Large intestine (tissue), 3 donors: ENCODE data around the gene ZBP1. TPM values are rescaled to one million over a fixed set of nuclear protein-coding genes. Genes with fewer than 3 reads are reported as not detected.

ENCODE experiments used
- DNase-seq, 2 donors: peaks; one replicate each; pipeline versions ENCODE4 v3.0.0 to v3.0.0-alpha.2; 2013
- H3K27ac ChIP-seq: one replicate; pipeline ENCODE4 v1.5.1; 2013; ENCODE audit warnings: low read length
- H3K27me3 ChIP-seq: 2 replicates; pipeline ENCODE4 v1.6.1; 2013; ENCODE audit warnings: low read length; ENCODE audit not compliant: control insufficient read depth, insufficient read depth
- H3K36me3 ChIP-seq: 2 replicates; pipeline ENCODE4 v1.6.1; 2013; ENCODE audit warnings: low read length; ENCODE audit not compliant: control insufficient read depth, insufficient read depth
- H3K4me1 ChIP-seq: one replicate; pipeline ENCODE4 v1.6.1; 2013; ENCODE audit warnings: low read length; ENCODE audit not compliant: control insufficient read depth, insufficient read depth
- H3K4me3 ChIP-seq: one replicate; pipeline ENCODE4 v1.5.1; 2013; ENCODE audit warnings: low read length
- H3K9me3 ChIP-seq: one replicate; pipeline ENCODE4 v1.6.1; 2013; ENCODE audit warnings: mild to moderate bottlenecking, low read depth, low read length, moderate library complexity; ENCODE audit not compliant: control insufficient read depth
- WGBS: methylation state at CpG from one replicate; pipeline ENCODE4 v1.1.5; 2013; ENCODE audit warnings: low lambda C conversion rate; ENCODE audit not compliant: insufficient coverage; 5-methylcytosine and 5-hydroxymethylcytosine counted together
- polyA plus RNA-seq: library from polyadenylated mRNA; unstranded; fragments of 120-200 nt; gene quantifications from one replicate; pipeline ENCODE4 v1.2.1, GENCODE V29; 2013

The ZBP1 gene
- polyA plus RNA-seq, 1 donor: 0.40 TPM

GRCh38 chr20:57559658-57560553 lies 60.3 kb downstream of the ZBP1 start:
- Histone ChIP-seq H3K9me3 (peaks cover 29% of the 10 kb centered on the region), H3K27ac (peak overlapping the region; percentile 59), H3K27me3 (no peaks in the 10 kb centered on the region), H3K4me3 (no peak overlapping the region), H3K36me3 (peaks cover 22% of the 10 kb centered on the region), H3K4me1 (peaks cover 37% of the 10 kb centered on the region)
- WGBS: no CpG with 5 or more reads among the region's 8 CpGs
- DNase-seq: no peak

- 70% methylated on average over 2 of the region's 10 CpGs for WGBS
- H3K36me3 ChIP-seq: peaks cover 19% of the 10 kb centered on the region
- H3K4me1 ChIP-seq: peaks cover 37% of the 10 kb centered on the region
- H3K9me3 ChIP-seq: peaks cover 29% of the 10 kb centered on the region
- no peak for DNase-seq
- peak overlapping the region; percentile 59 for H3K27ac ChIP-seq
- H3K27me3 ChIP-seq: no peaks in the 10 kb centered on the region
- no peak overlapping the region for H3K4me3 ChIP-seq
Measured at GRCh38 chr20:57559289-57559634, 61.0 kb downstream of the ZBP1 start.

GRCh38 chr20:57558614-57559288 lies 61.5 kb downstream of the ZBP1 start:
- peak; percentile 64 to 87 for DNase-seq
- Histone ChIP-seq H3K27me3 (no peaks in the 10 kb centered on the region), H3K36me3 (peaks cover 14% of the 10 kb centered on the region), H3K4me1 (peaks cover 37% of the 10 kb centered on the region), H3K9me3 (peaks cover 25% of the 10 kb centered on the region), H3K4me3 (no peak overlapping the region), H3K27ac (peak overlapping the region; percentile 59)
- WGBS: no CpG with 5 or more reads among the region's 15 CpGs

GRCh38 chr20:57557926-57558613 lies 62.2 kb downstream of the ZBP1 start:
- Histone ChIP-seq H3K4me1 (peaks cover 37% of the 10 kb centered on the region), H3K36me3 (peaks cover 7% of the 10 kb centered on the region), H3K27me3 (no peaks in the 10 kb centered on the region), H3K27ac (peak overlapping the region; percentile 59), H3K4me3 (no peak overlapping the region), H3K9me3 (peaks cover 20% of the 10 kb centered on the region)
- DNase-seq: no peak
- 51% methylated on average over 4 of the region's 9 CpGs for WGBS

GRCh38 chr20:57556980-57557274 lies 63.3 kb downstream of the ZBP1 start:
- no peaks in the 10 kb centered on the region for H3K27me3 ChIP-seq
- no peak for DNase-seq
- H3K27ac ChIP-seq: no peak overlapping the region
- H3K4me3 ChIP-seq: no peak overlapping the region
- WGBS: no CpG with 5 or more reads among the region's 3 CpGs
- peaks cover 36% of the 10 kb centered on the region for H3K4me1 ChIP-seq
- H3K9me3 ChIP-seq: peaks cover 8% of the 10 kb centered on the region
- no peaks in the 10 kb centered on the region for H3K36me3 ChIP-seq

GRCh38 chr20:57555457-57556184 lies 64.6 kb downstream of the ZBP1 start:
- Histone ChIP-seq H3K9me3 (no peaks in the 10 kb centered on the region), H3K36me3 (no peaks in the 10 kb centered on the region), H3K27me3 (no peaks in the 10 kb centered on the region), H3K4me1 (peaks cover 25% of the 10 kb centered on the region), H3K4me3 (no peak overlapping the region), H3K27ac (no peak overlapping the region)
- no peak for DNase-seq
- WGBS: 100% methylated on average over 3 of the region's 11 CpGs

Other genes starting within 250 kb of the ZBP1 start
- 19.7 TPM for gene RBM38, start 229.0 kb downstream of the ZBP1 start, polyA plus RNA-seq
- 0.03 TPM for gene CTCFL, start 95.3 kb downstream of the ZBP1 start, polyA plus RNA-seq
- gene PCK1, start 59.3 kb downstream of the ZBP1 start, polyA plus RNA-seq: 13.3 TPM
- 18.9 TPM for gene PMEPA1, start 89.6 kb upstream of the ZBP1 start, polyA plus RNA-seq